ENCODE results near the gene GIGYF2. TPM values are rescaled to one million over a fixed set of nuclear protein-coding genes. Genes with fewer than 3 reads are reported as not detected.

The GIGYF2 gene
- total RNA-seq, 1 experiment from 2014 or later, result 52.5 TPM

GRCh38 chr2:232757905-232758304, 60.8 kb downstream of the GIGYF2 start:
- no peak for DNase-seq (ENCODE audit: low read depth)

DNA sequence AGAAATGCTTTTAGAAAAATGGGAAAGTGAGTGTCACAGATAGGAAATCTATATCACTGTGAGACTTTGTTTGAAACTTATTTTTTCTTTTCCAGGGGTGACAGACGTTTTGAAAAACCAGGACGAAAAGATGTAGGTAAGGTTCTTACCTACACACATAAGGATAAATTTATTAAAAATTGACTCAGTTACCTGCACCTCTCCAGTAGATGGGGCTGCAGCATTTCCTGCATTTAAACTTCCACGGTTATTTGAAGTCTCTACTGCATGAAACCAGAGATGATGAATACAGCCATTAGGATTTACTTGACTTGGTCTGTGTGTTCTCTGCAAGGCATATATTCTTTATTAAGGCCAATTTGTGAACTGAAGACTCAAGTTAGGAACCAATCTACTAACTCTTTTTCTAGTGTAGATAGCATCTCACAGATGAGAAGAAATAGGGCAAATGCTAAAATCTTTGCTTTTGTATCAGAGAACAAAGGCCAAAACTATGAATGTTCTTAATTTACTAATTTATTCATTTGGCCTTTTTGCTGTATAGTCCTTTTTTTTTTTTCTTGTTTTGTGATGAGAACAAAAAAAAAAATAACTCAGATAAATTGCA, 64.3 kb downstream of the GIGYF2 start:
- DNase-seq (ENCODE audit: low read depth), result peak; percentile 25

GRCh38 chr2:232767866-232768265, 70.7 kb downstream of the GIGYF2 start:
- DNase-seq (ENCODE audit: low read depth), result no peak

DNA sequence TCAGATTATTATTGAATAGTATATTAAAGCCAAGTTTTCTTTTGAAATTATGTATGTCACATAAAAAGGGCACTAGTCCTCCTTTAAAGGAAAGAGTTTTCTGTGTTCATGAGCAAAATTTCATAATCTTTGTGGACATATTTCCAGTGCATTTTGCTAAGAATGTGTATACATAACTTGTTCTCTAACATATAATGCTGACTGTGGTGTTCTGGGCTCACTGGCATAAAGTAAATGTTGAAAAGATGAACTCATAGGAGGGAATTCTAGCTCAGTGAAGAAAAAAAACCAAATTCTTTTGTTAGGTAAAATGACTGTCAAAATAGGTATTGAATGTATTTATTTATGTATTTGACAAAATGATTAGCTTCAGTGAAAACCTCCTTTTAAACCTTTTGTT, 73.1 kb downstream of the GIGYF2 start:
- DNase-seq (ENCODE audit: low read depth), result no peak

DNA sequence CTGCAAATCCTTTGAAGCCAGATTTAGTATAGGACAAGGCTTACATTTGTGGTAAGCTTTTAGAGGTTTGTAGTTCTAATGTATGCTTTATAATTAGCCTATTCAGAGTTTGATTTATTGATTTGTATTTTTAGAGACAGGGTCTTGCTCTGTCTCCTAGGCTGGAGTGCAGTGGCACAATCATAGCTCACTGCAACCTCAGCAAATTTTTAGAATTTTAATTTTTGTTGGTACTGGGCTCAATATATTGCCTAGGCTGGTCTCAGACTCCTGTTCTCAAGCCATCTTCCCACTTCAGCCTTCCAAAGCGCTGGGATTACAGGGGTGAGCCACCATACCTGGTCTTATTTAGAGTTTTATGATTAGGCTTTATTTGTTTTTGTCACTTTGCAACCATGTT, 74.7 kb downstream of the GIGYF2 start:
- DNase-seq (ENCODE audit: low read depth), result no peak

DNA sequence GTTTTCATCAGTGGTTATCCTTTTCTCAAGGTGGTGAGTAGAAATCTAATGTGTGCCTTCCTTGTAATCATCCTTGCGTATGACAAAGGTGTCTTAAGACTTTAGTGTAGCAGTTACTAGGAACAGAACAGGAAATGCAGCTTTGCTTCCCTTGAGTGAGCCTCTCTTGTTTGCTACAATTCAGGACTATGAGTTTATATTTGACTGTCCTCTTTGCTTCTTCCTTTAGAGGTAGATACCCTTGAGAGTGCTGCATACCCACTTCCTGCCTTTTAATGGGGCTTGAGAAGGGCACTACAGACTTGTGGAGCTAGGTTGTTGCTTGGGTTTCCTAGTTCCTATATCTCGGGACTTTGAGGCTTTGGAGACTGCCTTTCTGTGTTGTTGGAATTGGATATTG, 75.4 kb downstream of the GIGYF2 start:
- DNase-seq (ENCODE audit: low read depth), result no peak

DNA sequence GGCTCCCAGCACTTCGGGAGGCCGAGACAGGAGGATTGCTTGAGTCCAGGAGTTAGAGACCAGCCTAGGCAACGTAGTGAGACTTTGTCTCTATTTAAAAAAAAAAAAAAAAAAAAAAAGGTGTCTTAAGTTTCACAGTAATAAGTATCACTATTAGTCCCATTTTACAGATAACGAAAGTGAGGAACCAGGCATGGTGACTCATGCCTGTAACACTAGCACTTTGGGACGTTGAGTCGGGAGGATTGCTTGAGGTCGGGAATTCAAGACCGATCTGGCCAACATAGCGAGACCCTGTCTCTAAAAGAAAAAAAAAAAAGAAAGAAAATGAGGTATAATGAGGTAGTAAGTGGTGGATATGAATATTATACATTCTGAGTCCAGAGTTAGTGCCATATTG, 76.7 kb downstream of the GIGYF2 start:
- no peak for DNase-seq (ENCODE audit: low read depth)

DNA sequence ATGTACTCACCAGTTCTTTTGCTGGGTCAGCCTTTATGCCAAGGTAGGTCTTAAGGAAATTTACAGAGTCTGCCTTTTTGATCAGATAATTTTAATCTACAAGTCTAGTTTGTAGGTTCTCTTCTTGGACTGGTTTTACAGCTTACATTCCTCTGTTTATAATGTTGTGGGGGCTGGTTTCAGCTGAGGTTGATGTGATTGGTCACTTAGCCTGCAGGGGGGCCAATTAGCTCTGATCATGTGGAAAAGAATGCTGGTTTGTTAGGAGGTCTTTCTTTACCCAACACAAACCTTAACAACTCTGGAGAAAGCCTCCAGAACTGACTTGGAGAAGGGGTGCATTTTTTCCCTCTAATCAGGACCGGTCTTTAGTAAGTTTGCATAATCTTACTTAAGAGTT, 79.3 kb downstream of the GIGYF2 start, which contains the start of gene KCNJ13:
KCNJ13 (minus strand) TSS at position 131 of the 400 bp plus-strand sequence. CDS start 5,203 bp downstream, outside the sequence.
- no peak for DNase-seq (ENCODE audit: low read depth)

DNA sequence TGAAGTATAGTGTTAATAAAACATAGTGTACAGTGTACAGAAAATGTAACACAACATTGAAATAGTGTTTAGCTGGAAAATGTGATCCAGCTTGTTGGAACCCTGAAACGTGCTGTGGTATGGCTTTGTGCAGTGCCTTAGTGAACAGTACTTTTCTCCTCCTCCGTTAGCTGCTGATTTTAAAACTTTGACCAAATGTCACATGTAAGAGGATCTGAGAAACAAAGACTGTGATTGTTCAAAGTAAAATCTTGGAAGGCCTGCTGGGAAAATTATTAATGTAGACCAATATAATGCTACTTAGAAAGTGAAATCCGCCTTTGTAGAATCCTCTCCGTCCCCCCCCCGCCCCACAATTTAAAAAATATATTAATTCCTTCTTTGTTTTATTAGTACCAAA, 80.1 kb downstream of the GIGYF2 start:
- DNase-seq (ENCODE audit: low read depth), result no peak

DNA sequence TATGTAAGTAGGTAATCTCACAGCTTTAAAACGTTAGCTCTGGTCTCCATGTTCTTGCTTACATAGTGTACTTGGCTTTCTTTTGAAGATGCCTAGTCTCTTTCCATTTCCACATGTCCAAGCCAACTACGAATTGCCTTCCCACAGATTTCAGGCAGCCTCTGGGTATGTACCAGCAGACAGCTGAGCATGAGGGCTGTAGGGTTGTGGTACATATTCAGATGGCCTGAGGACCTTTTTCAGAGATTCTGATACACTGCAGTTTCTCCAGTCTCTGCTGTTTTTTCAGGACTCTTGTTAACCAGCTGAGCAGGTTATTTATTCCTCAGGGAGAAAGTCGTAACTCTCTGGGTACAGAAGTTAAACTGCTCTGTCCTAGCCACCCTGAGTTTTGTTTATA, 82.3 kb downstream of the GIGYF2 start:
- DNase-seq (ENCODE audit: low read depth), result no peak

- peak; percentile 10 for DNase-seq (ENCODE audit: low read depth)
These were observed 82.8 kb downstream of the GIGYF2 start for GRCh38 chr2:232779934-232780333.

DNA sequence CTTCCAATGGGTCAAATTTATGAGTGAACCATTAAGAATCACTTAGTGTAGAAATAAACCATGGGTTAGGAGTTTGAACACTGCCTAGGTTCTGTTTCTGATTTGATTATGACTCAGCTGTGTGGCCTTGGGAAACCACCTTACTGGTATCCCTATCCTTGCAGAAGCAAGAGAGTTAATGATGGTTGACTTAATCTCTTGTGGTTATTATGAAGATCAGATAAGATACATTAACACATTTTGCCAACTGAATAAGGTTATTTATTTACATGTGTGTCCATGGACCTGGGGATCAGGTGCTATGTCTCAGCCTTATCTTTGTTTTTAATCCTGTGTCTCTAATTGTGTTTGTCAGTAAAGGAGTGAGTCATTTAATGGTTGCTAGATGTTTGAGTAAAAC, 84.6 kb downstream of the GIGYF2 start:
- peak; percentile 56 for DNase-seq (ENCODE audit: low read depth)

- no peak for DNase-seq (ENCODE audit: low read depth)
These were observed 86.1 kb downstream of the GIGYF2 start for GRCh38 chr2:232783278-232783677.

GRCh38 chr2:232787806-232788205, 90.7 kb downstream of the GIGYF2 start:
- no peak for DNase-seq (ENCODE audit: low read depth)

- DNase-seq (ENCODE audit: low read depth), result no peak
These were observed 92.0 kb downstream of the GIGYF2 start for GRCh38 chr2:232789082-232789481.

- peak; percentile 3 for DNase-seq (ENCODE audit: low read depth)
These were observed 94.4 kb downstream of the GIGYF2 start for GRCh38 chr2:232791518-232791917.

DNA sequence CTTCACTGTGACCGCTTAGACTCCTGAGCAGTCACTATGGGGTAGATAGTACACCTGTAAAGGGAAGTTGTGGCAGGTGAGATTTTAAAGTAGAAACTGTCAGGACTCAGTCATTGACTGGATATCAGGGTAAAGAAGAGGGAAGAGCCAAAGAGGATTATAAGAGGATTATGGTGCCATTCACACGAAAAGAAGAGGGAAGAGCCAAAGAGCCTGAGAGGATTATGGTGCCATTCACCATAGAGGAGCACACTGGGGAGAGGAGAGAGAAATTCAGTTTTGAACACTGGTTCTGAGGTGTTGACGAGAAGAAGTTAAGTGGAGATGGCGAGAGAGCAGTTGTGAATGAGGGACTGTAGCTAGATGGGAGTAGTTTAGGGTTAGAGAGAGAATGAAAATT, 96.1 kb downstream of the GIGYF2 start:
- no peak for DNase-seq (ENCODE audit: low read depth)

DNA sequence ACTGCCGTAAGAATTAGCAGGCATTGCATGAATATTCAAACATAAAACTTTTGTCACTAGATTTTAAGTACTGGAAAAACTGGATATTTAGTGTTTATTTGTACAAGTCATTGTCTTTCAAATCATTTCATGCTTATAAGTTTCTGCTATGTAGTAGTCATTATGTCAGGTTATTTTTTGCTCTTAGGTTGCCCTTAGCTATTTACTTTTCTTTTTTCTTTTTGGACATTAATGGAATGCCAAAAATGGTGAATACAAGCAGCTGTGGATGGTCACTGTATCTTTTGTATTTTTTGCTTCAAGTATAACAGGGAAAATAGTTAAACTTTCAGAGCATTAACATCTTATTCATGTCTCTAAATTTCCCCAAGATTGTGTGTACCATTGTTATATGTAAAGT, 97.8 kb downstream of the GIGYF2 start:
- DNase-seq (ENCODE audit: low read depth), result no peak

GRCh38 chr2:232795920-232796319, 98.8 kb downstream of the GIGYF2 start:
- DNase-seq (ENCODE audit: low read depth), result no peak

GRCh38 chr2:232798187-232798586, 101.1 kb downstream of the GIGYF2 start:
- no peak for DNase-seq (ENCODE audit: low read depth)

DNA sequence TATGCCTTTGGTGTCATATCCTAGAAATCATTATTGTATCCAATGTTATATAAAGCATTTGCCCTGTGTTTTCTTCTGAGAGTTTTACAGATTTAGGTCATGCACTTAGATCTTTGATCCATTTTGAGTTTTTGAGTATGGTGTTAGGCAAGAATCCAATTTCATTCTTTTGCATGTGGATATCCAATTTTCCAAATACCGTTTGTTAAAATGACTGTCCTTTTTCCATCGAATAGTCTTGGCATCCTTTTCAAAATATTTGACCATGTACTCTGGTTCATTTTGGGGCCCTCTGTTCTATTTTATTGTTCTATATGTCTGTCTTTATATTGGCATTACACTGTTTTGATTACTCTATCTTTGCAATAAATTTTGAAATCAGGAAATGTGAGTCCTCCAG, 103.0 kb downstream of the GIGYF2 start:
- no peak for DNase-seq (ENCODE audit: low read depth)

DNA sequence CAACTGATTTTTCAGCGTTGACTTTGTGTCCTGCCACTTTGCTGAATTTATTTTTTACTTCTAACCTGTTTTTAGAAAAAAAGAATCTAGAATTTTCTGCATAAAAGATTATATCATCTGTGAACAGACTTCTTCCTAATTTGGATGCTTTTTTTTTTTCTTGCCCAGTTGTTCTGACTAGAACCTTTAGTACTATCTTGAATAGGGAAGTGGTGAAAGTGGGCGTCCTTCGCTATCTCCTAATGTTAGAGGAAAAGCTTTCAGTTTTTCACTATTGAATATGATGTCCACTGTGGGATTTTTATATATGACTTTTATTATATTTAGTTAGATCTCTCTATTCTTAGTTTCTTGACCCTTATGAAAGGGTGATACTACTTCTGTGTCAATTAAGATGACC, 105.0 kb downstream of the GIGYF2 start:
- no peak for DNase-seq (ENCODE audit: low read depth)

DNA sequence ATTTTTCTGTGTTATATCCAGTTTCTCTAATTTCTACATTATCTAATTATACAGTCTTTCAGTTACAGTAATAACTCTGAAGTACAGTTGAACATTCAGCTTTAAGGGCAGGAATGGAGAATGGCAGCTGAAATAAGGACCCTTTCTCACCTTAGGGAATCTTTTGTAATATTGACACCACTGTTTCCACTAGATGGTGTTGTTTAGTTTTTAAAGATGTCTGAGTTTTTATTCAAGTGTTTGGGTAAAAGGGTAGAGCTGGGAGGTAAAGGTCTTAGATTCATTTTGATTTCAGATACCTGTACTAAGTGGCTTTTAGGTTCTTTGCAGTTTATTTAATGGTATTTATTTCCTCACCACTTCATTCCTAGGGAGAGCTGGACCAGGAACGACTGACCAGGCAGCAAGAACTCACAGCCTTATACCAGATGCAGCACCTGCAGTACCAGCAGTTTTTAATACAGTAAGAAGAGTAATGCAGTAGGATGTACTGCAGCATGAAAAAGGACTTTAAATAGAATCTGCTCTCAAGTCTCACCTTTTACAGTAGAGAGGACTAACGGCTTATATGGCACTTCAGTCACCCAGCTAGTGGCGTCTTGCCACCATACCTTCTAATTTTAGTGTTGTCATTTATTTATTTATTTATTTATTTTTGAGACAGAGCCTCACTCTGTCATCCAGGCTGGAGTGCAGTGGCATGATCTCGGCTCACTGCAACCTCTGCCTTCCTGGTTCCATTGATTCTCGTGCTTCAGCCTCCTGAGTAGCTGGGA, 112.4 kb downstream of the GIGYF2 start:
- no peak for DNase-seq (ENCODE audit: low read depth)

All from LHCN-M2 (cell line).